GM18909 (cell line): ENCODE data around the gene ANXA11.
"Not testable (repeated sequence)": the region's sequence is repeated elsewhere in the genome, so short reads cannot be mapped to it uniquely, and the experiment has no call there.

Experiments
- ATAC-seq: cut with Tn5 transposase; IDR thresholded peaks from one replicate; pipeline ENCODE4 v1.9.1; 2021; ENCODE audit warnings: mild to moderate bottlenecking; ENCODE audit not compliant: unreplicated experiment, poor library complexity

Gene ANXA11

GRCh38 chr10:80211786-80212185 lies 6.4 kb upstream of the ANXA11 start:
- ATAC-seq = no peak

DNA sequence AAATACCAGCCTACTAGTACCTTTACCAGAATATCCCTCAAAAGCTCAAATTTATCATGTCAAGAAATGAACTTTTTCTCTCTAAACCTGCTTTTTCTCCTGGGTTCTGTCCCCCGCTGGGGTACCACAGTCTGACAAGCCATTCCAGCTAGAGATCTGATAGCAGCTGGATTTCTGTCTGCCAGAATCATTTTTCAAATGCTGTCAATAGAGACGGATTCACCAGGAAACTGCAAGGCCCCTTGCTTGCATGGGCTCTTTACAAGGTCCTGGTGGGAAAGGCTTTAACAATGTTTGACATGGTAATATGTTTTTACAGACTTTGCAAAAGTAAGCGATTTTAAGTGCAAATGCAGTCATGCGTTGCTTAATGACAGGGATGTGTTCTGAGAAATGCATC lies 4.9 kb upstream of the ANXA11 start:
- no peak for ATAC-seq

- ATAC-seq = no peak
Observed at GRCh38 chr10:80207768-80208370, 2.5 kb upstream of the ANXA11 start.

DNA sequence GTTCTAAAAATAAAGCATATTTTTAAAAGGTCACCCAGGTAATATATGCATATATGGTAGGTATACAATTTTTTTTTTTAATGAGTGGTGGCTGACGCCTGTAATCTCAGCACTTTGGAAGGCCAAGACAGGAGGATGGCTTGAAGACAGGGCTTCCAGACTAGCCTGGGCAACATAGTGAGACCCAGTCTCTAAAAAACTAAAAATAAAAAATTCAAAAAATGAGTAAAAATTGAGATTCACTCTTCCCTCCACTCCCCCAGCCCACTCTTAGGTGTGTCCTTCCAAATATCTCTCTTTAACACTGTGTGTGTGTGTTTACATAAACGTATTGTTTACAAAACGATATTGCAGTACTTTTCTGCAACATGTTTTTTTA lies 929 bp upstream of the ANXA11 start:
- ATAC-seq = no peak

DNA sequence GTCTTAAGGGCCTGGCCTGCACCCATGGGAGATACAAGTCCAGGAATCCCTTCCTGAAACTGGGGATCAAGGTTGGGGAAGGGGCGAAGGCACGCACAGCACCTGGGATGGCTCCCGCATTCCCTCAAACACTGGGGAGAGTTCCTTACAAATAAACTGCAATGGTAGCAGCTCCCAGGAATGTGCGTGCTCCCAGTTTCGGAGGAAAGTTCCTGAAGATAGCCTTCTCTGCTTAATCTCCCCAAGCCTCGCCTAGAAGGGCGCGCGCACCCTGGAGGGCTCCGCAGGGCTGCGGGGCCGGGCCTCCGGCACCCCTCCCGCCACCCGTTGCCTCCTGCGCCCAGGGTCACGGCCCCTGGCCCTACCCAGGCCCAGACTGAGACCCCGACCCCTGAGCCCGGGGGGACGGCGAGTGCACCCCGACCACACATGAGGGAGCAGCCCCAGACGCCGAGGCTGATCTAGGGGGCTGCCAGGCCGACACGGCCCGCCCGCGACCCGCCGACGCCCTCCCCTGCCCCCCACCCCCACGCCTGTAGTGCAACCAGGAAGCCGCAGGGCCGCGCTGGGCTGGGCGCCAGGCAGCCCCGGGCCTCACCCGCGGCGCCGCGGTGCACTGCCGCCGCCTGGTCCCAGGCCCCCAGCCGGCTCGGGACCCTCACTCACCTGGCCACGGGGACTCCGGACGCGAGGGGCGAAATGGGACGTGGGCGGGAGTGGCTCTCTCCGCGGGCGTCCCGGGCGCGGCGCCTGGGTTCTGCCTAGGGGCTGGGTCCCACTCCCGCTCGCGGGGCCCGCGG lies 460 bp downstream of the ANXA11 start:
- peak; percentile 35 for ATAC-seq

DNA sequence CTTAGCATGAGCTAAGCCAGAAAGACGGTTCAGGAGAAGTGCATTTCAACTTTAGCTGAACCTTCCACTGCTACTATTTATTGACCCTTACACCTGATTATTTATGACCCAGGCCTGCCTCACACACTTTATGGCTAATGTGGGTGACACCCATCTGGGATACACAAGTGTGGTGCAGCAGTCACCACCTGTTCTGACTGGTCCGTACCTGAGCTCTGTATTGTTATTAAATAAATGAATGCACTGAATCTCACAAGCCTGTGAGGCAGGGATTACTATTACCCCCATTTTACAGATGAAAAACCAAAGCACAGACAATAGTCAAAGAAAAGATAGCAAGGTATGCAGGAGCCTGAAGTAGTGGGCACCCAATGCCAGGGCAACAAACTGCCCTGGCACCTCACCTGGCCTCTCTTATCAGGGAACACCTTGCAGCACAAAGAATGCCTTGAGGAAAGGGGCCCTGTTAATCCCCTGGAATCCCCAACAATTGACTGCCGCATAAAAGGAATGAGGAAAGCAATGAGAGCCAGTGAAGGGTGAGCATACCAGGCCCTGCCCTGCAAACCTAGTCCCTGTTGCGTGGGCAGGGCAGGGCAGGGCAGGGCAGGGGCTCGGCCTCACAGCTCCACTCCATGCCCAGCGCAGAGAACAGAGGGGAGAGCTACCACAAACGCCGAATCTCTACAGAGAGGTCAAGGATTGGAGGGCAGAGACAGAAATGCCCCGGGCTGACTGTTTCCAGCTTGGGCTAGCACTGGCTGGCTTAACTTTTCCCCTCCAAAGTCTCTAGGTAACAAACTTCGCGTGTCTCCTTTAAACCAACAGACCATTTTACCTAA lies 1.3 kb downstream of the ANXA11 start:
- ATAC-seq = no peak

- peak; percentile 62 for ATAC-seq
Observed at GRCh38 chr10:80202934-80203834, 2.2 kb downstream of the ANXA11 start.

DNA sequence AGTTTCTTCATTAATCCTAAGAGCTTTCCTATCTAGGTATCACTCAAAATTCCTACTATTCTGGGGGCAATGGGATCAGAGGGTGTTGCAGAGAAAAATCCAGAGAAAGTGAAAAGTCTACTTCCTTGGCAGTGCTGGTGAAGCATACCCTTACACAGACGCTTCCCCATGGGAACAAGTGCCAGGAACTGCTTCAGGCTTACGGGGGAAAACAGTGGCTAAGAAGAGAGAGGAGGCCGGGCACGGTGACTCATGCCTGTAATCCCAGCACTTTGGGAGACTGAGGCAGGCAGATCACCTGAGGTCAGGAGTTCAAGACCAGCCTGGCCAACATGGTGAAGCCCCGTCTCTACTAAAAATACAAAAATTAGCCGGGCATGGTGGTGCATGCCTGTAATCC lies 2.8 kb downstream of the ANXA11 start:
- not testable (repeated sequence) for ATAC-seq

DNA sequence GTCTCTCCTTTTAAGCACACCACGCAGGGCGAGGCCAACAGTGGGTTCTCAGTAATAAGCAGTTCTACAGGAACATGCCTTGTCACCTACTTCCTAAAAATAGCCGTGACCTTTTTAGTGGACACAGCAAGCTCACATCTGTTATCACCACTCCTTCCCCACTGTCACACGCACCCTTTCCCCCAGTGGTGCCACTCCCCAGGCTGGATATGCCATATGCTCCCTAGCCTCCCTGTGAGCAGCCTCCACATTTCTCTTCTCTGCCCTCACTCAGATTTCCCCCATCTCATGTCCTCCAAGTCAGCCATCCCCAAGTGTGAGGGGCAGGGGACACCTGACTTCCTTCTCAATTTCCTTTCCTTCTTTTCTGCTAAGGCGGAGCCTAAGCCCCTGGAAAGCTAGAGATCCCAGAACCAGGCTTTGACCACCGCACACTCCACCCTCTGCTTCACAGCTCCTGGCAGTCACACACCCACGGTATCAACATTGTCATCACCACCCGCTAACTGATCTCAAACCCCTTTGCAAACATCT lies 3.7 kb downstream of the ANXA11 start:
- no peak for ATAC-seq

GRCh38 chr10:80200687-80201086 lies 4.7 kb downstream of the ANXA11 start:
- ATAC-seq = no peak

GRCh38 chr10:80200259-80200658 lies 5.1 kb downstream of the ANXA11 start:
- ATAC-seq = no peak

DNA sequence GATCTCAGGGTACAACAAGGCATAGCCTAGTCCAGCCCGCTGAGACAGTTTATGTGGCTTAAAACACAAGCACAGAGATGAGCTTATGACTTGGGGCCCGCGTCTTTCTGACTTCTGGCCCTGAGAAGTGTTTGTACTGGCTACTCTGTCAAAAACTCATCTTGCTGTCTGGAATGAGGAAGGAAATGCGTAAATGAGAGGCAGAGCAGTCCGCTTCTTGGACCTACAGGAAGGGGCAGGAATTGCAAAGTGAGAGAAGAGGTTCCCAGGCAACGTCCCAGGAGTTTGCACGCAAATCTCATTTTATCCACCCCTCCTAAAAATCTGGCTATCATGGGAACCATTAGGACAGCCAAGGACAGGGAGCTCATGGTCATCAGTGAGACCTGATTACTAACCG lies 5.5 kb downstream of the ANXA11 start:
- no peak for ATAC-seq

- no peak for ATAC-seq
Observed at GRCh38 chr10:80197972-80198916, 7.1 kb downstream of the ANXA11 start.

DNA sequence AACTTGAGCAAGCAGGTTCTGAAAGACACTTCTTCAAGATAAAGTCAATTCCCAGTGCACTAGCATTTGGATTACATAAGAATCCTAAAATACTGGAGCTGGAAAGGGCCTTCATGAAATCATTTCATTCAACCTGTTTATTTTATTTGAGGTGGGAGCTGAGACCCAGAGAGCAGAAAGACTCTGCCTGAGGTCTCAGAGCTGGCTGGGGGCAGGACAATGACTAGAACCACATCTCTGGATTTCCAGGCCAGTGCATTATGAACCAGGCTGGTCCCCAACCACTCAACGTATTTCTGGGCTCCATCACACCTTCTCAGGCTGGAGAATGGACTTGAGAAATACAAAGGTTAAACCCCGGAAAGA lies 8.4 kb downstream of the ANXA11 start:
- ATAC-seq = peak; percentile 10

DNA sequence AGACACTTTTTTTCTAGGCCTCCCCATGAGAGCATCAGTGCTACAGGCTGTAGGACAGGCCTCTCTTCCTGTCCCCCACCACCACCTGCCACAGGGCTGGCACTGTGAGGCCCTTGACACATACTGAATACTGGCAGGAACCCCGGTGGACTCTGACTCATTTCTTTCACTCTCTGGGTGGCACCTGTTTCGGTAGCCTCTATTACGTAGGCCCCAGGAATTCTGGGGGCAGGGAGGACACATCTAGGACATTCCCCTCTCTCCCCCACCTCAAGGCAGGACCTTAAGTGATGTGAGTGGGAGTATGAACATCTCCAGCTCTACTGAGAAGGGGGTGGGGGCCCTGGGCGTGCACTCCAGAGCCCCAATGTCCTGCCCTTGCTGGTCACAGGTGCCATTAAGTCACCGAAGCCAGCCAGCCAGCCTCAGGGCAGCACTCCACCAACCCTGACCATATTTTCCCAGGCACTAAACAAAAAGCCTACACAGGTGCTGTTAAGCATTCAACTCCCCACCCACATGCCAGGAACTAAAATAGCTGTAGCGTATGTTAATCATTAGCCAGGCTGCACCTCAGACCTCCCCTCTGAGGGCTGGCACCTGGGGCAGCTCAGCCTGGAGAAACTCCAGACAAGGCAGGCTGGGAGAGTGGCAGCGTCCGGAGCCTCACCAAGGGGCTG lies 8.9 kb downstream of the ANXA11 start:
- peak; percentile 90 for ATAC-seq

GRCh38 chr10:80195046-80195574 lies 10.2 kb downstream of the ANXA11 start:
- no peak for ATAC-seq

GRCh38 chr10:80194373-80195045 lies 10.8 kb downstream of the ANXA11 start:
- no peak for ATAC-seq

DNA sequence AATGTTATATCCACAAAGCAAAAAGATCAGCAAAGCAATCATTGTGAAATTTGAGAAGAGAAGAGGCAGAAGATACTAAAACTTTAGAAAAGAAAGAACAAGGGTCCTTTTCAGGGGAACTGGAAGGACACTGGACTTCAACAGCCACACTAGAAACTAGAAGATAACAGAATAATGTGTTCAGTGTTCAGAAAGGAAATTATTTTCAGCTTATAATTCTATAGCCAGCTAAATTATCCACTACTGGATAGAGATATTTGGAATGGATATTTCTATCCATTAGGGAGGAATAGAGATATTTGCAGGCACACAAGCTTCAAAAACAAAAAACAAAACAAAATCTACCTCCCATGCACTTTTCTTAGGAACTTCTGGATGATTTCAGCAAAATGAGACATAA lies 12.8 kb downstream of the ANXA11 start:
- no peak for ATAC-seq
